BJ (cell line): Measurements from ENCODE around the gene DIS3L2. TPM values are rescaled to one million over a fixed set of nuclear protein-coding genes. Genes with fewer than 3 reads are reported as not detected.

Experiments
- CTCF ChIA-PET: fragments of 350-600 bp; formaldehyde crosslinking; extraction: SDS; loops from one replicate; lab custom pipeline; 2021; ENCODE audit warnings: antibody characterized with exemption, inconsistent platforms; lab: Yijun Ruan, JAX
- POLR2A ChIA-PET: fragments of 300-600 bp; sonication (Branson Sonifier 250); formaldehyde crosslinking; extraction: SDS; loops from one replicate; lab custom pipeline; 2021; ENCODE audit warnings: antibody characterized with exemption; lab: Charles Lee
- DNase-seq: peaks from one replicate; pipeline ENCODE4 v3.0.0-alpha.2; 2011; ENCODE audit warnings: low read depth
- H3K27me3 ChIP-seq: 2 replicates; pipeline ENCODE4 v1.6.0; 2011; ENCODE audit warnings: low read length; ENCODE audit not compliant: control insufficient read depth, insufficient read depth
- H3K36me3 ChIP-seq: 2 replicates; pipeline ENCODE4 v1.5.1; 2011; ENCODE audit warnings: low read length; ENCODE audit not compliant: control insufficient read depth, insufficient read depth
- H3K4me3 ChIP-seq: 2 replicates; pipeline ENCODE4 v1.5.1; 2011; ENCODE audit warnings: low read depth, mild to moderate bottlenecking, control low read depth, low read length
- polyA plus RNA-seq: library from polyadenylated mRNA; depleted of rRNA; stranded (reverse); fragments of >200 nt; gene quantifications from 2 replicates; pipeline ENCODE4 v1.2.3, GENCODE V29; 2011
- TF ChIP-seq, protein P1 (sequence below): IDR thresholded peaks from 2 replicates; pipeline ENCODE4 v1.5.1; 2011; ENCODE audit warnings: low read depth, mild to moderate bottlenecking, control low read depth, inconsistent platforms, low read length, moderate library complexity; ENCODE audit not compliant: insufficient read depth

The DIS3L2 gene
- polyA plus RNA-seq, 1 experiment = 12.4 TPM

DNA sequence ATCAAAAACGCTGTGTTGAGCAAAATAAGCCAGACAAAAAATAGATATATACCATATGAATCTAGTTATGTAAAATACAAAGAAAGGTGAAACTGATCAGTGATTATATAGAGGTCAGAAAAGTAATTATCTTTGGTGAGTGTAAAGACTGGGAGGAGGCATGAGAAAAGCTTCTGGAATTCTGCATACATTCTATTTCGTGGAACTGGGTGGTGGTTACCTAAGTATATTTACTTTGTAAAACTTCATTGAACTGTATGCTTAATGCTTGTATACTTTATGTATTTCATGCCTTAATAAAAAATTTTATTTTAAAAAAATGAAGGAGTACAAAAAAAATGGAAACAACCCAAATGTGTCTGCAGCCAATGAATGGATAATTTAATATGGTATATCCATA, 263.9 kb downstream of the DIS3L2 start:
- no peak for DNase-seq
- ChIA-PET CTCF (no interaction called here), POLR2A (no interaction called here)
- H3K36me3 ChIP-seq = no peaks in the 10 kb centered on the region
- TF ChIP-seq, protein P1, sequence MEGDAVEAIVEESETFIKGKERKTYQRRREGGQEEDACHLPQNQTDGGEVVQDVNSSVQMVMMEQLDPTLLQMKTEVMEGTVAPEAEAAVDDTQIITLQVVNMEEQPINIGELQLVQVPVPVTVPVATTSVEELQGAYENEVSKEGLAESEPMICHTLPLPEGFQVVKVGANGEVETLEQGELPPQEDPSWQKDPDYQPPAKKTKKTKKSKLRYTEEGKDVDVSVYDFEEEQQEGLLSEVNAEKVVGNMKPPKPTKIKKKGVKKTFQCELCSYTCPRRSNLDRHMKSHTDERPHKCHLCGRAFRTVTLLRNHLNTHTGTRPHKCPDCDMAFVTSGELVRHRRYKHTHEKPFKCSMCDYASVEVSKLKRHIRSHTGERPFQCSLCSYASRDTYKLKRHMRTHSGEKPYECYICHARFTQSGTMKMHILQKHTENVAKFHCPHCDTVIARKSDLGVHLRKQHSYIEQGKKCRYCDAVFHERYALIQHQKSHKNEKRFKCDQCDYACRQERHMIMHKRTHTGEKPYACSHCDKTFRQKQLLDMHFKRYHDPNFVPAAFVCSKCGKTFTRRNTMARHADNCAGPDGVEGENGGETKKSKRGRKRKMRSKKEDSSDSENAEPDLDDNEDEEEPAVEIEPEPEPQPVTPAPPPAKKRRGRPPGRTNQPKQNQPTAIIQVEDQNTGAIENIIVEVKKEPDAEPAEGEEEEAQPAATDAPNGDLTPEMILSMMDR = no peak
- no peak overlapping the region for H3K4me3 ChIP-seq
- H3K27me3 ChIP-seq = no peaks in the 10 kb centered on the region

DNA sequence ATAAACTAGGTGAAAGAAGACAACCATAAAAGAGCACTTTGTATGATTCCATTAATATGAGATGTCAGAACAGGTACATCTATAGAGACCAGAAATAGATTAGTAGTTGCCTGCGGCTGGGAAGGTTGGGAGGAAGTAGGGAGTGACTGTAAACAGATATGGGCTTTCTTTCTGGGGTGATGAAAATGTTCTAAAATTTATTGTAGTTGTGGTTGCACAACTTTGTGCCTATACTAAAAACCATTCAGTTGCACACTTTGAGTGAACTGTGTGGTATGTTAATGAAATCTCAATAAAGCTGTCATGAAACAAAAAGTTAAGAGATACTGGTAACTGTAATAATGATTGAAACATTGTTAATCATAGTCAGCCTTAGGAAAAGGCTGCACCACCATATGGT, 264.4 kb downstream of the DIS3L2 start:
- Histone ChIP-seq H3K4me3 (no peak overlapping the region), H3K27me3 (no peaks in the 10 kb centered on the region), H3K36me3 (no peaks in the 10 kb centered on the region)
- no peak for DNase-seq
- TF ChIP-seq, protein P1 = no peak
- ChIA-PET CTCF (no interaction called here), POLR2A (no interaction called here)

DNA sequence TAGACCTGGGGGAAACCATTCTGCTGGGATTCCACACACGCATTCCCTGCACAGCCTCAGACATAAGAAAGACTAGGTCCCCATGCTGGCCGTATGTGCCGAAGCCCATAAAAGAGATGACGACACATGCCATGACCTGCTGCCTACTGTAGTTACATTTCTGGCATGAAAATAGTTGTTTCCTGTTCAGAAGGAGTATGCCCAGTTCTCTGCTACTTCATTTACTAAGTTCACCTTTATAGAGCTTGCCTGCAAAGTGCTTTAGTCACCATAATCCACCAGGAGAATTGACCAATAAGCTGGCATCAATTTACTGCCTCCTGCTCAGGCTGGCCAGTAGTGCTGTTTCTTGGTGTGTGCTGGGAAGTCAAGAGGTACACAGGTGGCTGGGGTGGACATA, 266.8 kb downstream of the DIS3L2 start:
- TF ChIP-seq, protein P1 = no peak
- Histone ChIP-seq H3K36me3 (no peaks in the 10 kb centered on the region), H3K27me3 (no peaks in the 10 kb centered on the region), H3K4me3 (no peak overlapping the region)
- POLR2A ChIA-PET = no interaction called here
- CTCF ChIA-PET = interaction anchor here (0.6 to 2.5 kb wide), 4 partner anchors 11 to 98 kb away, joined by 3 to 10 read pairs (median 4); no protein-coding TSS in a partner anchor
- DNase-seq = no peak

DNA sequence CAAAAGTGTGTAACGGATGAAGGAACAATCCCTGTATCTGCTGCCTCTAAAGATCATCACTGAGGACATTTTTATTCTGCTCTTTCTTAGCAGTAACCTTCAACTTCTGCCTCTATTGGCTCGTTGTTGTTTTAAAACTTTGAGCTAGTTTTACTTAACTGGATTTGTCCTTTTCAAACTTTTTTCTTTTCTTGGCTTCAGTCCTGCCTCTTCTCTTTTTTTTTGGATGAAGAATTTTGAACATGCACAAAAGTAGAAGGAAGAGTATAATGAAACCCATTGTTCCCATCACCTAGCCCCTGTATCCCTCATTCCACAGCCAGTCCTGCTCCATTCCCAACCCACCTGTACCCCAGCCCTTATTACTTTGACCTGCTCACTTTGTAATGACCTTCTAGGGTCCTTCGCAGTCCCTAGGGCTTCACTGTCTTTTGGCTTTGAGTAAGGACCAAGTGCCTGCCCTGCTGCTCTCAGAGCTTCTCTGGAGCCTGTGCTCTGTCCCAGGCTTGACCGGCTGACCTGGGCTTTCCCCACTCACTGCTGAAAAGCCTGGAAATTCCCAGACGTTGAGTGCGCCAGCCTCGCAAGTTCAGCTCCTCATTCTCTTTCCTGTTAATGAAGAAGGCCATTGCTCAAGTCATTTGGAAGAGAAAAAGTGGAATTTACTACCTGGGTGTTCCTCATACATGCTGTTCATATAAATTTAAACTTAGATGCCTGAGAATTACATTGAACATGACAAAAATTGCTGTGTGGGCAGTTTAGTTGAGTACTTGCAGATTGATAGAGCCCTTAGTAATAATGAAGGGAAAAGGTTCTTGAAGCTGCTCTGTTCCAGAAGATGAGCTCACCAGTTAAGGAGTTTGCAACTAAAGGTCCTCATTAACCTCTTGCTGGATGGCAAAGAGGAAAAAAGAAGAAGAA, 267.7 kb downstream of the DIS3L2 start:
- CTCF ChIA-PET = interaction anchor here (0.6 to 2.5 kb wide), 3 partner anchors 11 to 65 kb away, joined by 3 to 10 read pairs (median 5); no protein-coding TSS in a partner anchor
- no peak overlapping the region for H3K4me3 ChIP-seq
- TF ChIP-seq, protein P1 = no peak
- peak; percentile 16 for DNase-seq
- POLR2A ChIA-PET = no interaction called here
- no peaks in the 10 kb centered on the region for H3K36me3 ChIP-seq
- no peaks in the 10 kb centered on the region for H3K27me3 ChIP-seq

DNA sequence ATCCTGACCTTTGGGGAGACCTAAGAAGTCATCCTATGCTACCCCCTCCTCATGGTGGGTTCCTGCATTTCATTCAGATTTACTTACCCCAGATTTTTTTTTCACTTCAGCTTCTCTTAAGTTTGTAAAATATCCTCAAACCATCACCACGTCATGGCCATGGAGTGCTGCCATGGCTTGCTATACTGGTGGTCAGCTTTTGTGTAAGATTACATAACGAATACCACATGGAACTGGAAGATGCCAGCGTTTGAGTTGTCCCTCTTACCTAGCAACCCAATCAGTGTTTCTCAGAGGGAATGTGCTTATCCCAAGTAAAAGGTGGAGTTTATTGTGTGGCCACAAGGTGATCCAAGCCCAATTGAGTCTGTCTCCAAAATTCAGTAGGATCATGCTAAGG, 268.4 kb downstream of the DIS3L2 start:
- H3K27me3 ChIP-seq = no peaks in the 10 kb centered on the region
- peak; percentile 10 for DNase-seq
- H3K36me3 ChIP-seq = no peaks in the 10 kb centered on the region
- ChIA-PET CTCF (interaction anchor here (1.4 to 2.5 kb wide), 3 partner anchors 9 to 15 kb away, joined by 3 to 10 read pairs (median 5); no protein-coding TSS in a partner anchor), POLR2A (no interaction called here)
- TF ChIP-seq, protein P1 = no peak
- no peak overlapping the region for H3K4me3 ChIP-seq
